ENCODE results near the gene WNK2.

Gene WNK2

DNA sequence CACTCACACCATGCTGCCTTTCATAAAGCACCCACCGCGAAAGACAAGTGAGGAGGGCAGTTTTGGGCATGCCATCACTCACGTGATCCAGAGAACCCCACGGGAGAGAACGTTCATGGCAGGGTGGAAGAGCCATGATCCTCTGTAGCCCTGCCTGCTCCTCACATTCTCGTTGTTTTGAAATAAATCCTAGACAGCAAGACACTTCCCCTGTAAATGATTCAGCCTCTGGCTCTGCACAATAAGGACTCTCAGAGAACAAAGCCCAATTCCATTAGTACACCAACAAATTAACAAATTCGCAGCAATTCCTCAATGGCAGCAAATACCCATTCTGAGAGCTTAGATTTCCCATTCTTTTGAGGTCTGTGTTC lies 71.5 kb downstream of the WNK2 start:
- no peak for DNase-seq (ENCODE audit: low read depth)

DNA sequence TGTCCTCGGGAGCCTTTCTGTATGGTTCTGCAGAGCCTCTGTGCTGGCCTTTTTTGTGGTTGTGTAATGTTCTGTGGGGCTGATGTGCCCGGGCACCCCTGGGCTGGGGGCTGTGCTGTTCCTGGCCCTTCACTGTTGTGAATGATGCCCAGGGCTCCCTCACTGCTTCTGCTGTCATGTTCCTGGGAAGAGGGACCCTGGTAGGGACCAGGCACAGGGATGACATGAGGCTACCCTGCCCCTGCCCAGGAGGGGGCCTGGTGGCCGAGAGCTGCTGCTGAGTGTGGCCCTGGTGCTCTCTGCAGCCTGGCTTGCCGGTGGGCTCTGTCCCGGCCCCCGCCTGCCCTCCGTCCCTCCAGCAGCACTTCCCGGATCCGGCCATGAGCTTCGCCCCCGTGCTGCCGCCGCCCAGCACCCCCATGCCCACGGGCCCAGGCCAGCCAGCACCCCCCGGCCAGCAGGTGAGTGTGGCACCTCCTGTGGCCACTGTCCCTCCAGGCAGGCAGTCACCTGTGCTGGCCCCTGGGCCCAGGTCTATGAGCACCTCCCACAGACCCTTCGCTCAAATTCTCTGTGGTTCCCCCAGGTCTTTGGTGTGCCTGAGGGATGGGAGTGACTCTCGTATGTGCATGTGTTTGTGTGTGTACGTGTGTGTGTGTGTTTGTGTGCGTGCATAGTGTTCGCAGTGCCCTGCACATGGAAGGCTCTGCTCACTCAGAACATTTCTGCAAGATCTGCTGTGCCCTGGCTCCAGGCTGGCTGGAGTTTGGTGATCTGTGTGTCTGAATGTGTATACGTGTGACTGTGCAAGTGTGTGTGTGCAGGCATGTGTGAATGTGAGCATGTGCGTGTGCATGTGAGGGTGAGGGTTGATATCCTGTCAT lies 72.3 kb downstream of the WNK2 start:
- DNase-seq (ENCODE audit: low read depth) = no peak

DNA sequence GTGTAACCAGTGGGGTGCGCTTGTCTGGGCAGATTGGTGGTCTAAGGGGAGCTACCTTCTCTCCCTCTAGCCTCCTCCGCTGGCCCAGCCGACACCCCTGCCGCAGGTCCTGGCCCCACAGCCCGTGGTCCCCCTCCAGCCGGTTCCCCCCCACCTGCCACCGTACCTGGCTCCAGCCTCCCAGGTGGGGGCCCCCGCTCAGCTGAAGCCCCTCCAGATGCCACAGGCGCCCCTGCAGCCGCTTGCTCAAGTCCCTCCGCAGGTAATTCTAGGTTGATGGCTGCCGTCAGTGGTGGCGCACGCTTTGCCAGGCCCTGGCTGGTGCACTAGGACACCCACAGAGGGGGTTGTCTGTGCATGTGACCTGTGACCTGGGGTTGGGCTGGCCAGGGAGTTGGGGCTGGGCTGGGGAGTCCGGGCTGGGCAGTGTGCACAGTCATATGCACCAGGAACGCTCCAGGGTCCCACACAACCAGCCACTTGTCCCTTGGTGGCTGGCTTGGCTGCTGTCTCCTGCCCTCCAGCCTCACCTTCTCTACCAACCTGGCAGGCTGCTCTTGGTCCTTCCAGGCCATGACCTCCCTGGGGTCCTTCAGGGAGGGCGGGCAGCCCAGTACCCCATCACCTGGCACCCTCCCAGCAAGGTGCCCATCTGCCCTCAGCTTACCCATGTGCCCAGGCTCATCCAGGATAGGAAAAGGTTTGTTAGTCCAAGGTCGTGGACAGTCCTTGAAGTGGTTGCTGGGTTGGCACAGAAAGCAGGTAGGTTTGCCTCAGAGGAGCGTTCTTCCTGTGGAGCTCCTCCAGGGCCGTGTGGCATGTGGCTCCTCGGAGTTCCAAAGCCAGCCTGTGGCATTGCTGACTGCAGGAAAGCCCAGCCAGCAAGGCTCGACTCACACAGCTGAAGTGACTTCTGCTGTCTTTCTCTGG lies 73.2 kb downstream of the WNK2 start:
- DNase-seq (ENCODE audit: low read depth) = no peak

- no peak for DNase-seq (ENCODE audit: low read depth)
Measured at GRCh38 chr9:93257808-93258331, 73.9 kb downstream of the WNK2 start.

- no peak for DNase-seq (ENCODE audit: low read depth)
Measured at GRCh38 chr9:93258419-93258817, 74.5 kb downstream of the WNK2 start.

- DNase-seq (ENCODE audit: low read depth) = no peak
Measured at GRCh38 chr9:93258818-93259489, 75.0 kb downstream of the WNK2 start.

DNA sequence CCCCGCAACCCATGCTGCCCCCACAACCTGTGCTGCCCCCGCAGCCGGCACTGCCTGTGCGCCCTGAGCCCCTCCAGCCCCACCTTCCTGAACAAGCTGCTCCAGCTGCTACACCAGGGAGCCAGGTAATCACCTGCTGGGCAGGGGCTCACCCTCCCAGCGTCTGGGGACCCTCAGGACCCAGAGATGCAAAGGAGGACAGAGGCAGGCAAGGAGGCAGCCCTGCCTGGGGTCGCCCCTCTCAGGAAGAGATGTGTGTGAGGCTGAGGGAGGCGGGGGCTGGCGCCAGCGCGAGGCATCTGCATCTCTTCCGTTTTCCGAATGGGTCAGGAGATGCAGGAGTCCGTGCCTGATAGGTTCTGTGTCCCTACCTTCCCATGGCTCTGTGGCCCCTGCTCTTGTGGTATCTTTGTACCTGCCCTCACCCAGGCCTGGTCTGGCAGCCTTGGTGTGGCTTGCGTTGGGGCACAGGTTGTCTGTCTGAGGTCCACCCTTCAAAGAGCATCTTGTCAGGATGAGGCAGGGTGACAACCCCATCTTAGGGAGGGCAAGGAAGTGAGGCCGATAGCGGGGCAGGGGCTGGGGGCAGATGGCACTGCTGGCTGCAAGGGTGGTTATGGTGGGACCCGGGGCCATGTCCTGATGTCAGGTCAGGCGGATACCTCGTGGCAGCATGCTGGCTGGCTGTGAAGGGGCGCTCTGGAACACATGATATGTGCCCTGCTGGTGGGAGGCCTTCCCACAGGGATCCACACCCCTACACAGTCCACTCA lies 75.7 kb downstream of the WNK2 start:
- DNase-seq (ENCODE audit: low read depth) = no peak

DNA sequence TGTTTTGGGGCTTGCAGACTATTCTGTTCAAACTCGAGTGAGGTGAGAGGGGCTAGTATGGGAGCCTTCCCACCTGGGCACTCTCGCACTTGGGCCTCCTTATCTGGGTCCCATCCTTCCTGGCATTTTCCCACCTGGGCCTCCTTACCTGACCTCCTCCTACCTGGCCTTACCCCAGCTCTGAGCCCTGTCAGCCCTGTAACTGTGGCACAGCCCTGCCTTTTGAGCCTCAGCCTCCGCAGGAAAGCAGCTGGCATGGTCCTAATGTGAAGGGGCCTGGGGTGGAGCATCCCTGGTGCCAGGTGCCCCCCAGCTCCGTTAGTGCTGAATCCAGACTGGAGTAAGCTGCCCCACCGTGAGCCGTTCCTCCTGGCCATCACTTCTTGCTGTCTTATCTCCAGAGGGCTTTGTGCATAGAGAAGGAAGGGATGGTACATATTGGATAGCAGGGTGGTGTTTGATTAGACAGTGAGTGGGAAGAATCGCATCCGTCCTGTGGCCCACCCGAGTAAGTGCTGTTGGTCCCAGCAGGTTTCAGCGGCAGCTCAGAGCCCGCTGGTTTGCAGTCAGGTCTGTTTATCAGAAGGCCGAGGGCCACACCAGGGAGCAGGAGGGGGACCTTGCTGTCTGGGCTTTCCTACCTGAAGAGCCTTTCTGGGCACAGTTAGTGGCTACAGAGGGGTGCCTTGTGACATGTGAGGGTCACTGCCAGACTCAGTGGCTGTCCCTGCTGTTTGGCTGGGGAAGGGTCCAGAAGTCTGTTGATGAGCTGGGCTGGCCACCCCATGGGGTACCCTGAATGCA lies 76.5 kb downstream of the WNK2 start:
- no peak for DNase-seq (ENCODE audit: low read depth)

GRCh38 chr9:93261281-93261680 lies 77.3 kb downstream of the WNK2 start:
- DNase-seq (ENCODE audit: low read depth) = no peak

GRCh38 chr9:93261735-93262523 lies 78.0 kb downstream of the WNK2 start:
- no peak for DNase-seq (ENCODE audit: low read depth)

- DNase-seq (ENCODE audit: low read depth) = no peak
Measured at GRCh38 chr9:93262537-93263310, 78.8 kb downstream of the WNK2 start.

DNA sequence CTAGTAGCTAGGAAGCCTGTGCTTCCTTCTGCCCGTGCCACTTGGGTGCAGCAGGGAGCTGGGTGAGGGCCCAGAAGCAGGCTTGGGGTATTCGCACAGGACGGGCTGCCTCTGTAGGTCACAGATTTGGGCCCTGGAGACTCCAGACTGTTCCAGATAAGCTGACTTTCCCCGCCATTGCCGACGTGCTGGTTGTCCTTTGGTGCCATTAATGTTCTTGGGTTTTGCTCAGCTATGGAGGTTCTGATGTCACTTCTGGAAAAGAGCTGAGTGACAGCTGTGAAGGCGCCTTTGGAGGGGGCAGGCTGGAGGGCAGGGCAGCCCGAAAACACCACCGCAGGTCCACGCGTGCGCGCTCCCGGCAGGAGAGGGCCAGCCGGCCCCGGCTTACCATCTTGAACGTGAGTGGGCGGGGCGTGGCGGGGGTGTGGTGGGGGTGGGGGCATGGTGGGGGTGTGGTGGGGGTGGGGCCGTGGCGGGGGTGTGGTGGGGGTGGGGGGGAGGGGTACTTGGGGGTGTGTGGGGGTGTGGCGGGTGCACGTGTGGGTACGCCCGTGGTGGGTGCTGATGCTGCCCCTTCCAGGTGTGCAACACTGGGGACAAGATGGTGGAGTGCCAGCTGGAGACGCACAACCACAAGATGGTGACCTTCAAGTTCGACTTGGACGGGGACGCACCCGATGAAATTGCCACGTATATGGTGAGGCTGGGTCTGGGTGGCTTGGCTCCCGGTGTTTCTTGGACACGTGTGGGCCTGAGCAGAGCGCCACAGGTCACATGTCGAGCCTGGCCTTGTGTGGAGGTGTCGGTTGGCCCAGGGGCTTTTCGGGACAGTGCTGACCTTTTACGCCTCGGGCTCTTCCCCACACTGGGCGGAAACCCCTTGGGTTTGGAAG lies 79.6 kb downstream of the WNK2 start:
- DNase-seq (ENCODE audit: low read depth) = no peak

- DNase-seq (ENCODE audit: low read depth) = no peak
Measured at GRCh38 chr9:93264338-93265125, 80.6 kb downstream of the WNK2 start.

DNA sequence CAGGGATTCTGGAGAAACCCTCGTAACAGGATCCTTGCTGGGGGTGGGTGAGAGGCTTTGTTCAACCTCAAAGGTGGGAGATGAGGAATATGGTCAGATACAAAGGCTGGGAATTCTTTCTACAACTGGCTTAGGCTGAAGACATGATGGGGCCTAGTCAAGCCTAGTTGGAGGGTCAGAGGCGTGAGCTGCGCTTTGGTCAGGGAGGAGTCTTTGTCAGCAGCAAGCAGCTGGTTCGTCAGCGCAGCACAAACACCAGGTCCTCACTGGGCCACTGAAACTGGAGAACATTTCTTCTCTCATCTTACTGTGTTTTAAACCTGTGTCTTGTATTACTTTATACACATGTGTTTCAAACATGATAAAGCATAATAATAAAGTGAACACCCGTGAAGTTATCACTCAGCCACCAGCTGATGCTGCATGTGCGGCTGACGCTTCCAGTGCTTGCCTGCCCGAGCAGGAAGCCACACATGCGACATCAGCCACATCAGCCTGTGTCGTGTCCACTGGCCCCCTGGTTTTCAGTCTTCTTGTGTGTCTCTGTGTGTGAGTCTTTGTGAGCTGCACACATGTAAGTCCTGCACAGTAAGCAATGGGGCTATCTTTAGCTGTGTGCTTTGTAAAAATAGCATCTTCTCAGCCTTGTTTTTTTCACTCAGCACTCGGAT lies 81.5 kb downstream of the WNK2 start:
- DNase-seq (ENCODE audit: low read depth) = no peak

GRCh38 chr9:93265972-93266371 lies 82.0 kb downstream of the WNK2 start:
- no peak for DNase-seq (ENCODE audit: low read depth)

DNA sequence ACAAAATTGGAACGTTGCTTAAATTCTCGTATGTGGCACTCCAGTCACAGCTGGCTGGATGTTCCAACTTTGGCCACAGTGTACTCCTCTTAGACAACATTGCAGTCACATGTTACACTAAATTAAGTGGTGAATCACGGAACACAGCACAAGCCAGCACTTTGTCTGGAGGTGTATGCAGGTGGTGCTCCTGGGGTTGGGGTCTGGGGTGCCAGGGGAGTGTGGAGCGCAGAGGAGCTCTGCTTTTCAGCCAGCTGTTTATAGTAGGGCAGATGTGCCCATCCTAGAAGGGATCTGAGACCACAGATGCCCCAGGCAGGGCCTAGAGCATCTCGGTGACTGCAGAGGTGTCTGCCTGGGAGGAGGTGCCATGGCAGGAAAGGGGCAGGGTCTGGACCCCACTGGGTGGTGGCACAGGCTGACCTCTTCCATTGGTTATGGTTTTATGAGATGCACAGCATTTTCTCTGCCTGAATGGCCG lies 82.6 kb downstream of the WNK2 start:
- no peak for DNase-seq (ENCODE audit: low read depth)

Data from GM04504 (cell line).